HepG2 (cell line): ENCODE measurements around the gene C2CD2.

Experiments
- ERF ChIP-seq: IDR thresholded peaks from 2 replicates; pipeline ENCODE4 v1.6.1; 2018; ENCODE audit warnings: missing biosample characterization, missing genetic modification reagents
- KAT2B ChIP-seq: fragments of 150-350 bp; IDR thresholded peaks from 2 replicates; pipeline ENCODE4 v1.6.1; 2014; ENCODE audit warnings: low read depth, low read length, borderline replicate concordance
- TBL1XR1 ChIP-seq: fragments of 150-350 bp; IDR thresholded peaks from 2 replicates; pipeline ENCODE4 v1.6.1; 2014; ENCODE audit warnings: borderline replicate concordance, low read length; ENCODE audit not compliant: partially characterized antibody
- TMF1 ChIP-seq: sonication (generic); formaldehyde crosslinking; IDR thresholded peaks from 2 replicates; pipeline ENCODE4 v1.8.1; 2022; ENCODE audit warnings: low read depth, missing genetic modification reagents
- TF ChIP-seq, protein P1 (sequence below): sonication (generic); formaldehyde crosslinking; IDR thresholded peaks from 2 replicates; pipeline ENCODE4 v1.5.0; 2020; ENCODE audit warnings: mild to moderate bottlenecking, missing genetic modification reagents, moderate library complexity

DNA sequence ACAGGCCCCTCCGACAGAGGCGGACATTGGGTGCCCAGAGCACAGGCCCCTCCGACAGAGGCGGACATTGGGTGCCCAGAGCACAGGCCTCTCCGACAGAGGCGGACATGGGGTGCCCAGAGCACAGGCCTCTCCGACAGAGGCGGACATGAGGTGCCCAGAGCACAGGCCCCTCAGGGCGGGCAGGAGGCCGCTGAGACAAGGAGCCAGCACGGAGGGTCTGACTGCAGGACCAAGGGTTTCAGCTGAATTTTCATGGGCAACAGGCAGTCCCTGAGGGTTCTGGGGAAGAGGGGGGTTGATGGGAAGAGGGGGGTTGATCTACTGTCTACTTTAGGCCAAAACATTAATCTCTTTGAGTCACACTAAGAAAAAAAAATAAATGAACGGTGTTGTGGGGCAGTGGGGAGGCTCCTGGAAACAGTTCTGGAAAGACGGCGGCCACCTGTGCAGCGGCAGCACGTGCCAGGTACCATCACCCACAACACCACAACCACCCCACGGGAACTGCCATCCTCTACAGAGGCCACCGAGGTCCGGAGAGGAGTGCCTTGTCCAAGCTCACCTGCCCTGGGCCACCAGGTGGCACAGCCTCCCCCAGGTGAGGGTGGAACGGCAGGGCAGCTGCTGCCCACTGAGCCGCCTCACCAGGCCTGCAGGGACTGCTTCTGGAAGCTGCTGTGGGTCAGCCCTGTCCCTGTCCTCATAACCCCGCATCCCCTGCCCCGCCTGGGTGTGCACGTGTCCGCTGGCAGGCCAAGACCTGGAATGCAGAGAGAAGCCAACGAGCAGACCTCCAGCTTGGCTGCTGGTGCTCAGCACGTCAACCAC, 95.1 kb downstream of the C2CD2 start:
- TF ChIP-seq, protein P1, sequence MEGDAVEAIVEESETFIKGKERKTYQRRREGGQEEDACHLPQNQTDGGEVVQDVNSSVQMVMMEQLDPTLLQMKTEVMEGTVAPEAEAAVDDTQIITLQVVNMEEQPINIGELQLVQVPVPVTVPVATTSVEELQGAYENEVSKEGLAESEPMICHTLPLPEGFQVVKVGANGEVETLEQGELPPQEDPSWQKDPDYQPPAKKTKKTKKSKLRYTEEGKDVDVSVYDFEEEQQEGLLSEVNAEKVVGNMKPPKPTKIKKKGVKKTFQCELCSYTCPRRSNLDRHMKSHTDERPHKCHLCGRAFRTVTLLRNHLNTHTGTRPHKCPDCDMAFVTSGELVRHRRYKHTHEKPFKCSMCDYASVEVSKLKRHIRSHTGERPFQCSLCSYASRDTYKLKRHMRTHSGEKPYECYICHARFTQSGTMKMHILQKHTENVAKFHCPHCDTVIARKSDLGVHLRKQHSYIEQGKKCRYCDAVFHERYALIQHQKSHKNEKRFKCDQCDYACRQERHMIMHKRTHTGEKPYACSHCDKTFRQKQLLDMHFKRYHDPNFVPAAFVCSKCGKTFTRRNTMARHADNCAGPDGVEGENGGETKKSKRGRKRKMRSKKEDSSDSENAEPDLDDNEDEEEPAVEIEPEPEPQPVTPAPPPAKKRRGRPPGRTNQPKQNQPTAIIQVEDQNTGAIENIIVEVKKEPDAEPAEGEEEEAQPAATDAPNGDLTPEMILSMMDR (CRISPR knock-in tag): no peak; the same call in 1 of the 2 replicates
- no peak for TF ChIP-seq TBL1XR1
- TF ChIP-seq ERF: no peak
- no peak for TF ChIP-seq TMF1 (CRISPR knock-in tag)
- TF ChIP-seq KAT2B: no peak
